BE2C (cell line): ENCODE results near the gene EYA2.

Source experiments
- DNase-seq: peaks from one replicate; pipeline ENCODE4 v3.0.0-alpha.2; 2020
- H3K27me3 ChIP-seq: fragments of 250-450 bp; sonication (Bioruptor Pico); 2 replicates; pipeline ENCODE4 v1.5.1; 2020; ENCODE audit warnings: mild to moderate bottlenecking
- H3K36me3 ChIP-seq: fragments of 250-450 bp; sonication (Bioruptor Pico); 2 replicates; pipeline ENCODE4 v1.5.1; 2020; ENCODE audit warnings: mild to moderate bottlenecking
- H3K4me1 ChIP-seq: fragments of 250-450 bp; sonication (Bioruptor Pico); 2 replicates; pipeline ENCODE4 v1.5.1; 2020
- H3K4me3 ChIP-seq: 2 replicates; pipeline ENCODE4 v1.5.1; 2011; ENCODE audit warnings: low read depth, low read length
- H3K9me3 ChIP-seq: fragments of 250-450 bp; sonication (Bioruptor Pico); 2 replicates; pipeline ENCODE4 v1.5.1; 2020
- CTCF ChIP-seq: IDR thresholded peaks from 2 replicates; pipeline ENCODE4 v1.5.1; 2012; ENCODE audit warnings: mild to moderate bottlenecking, low read depth, low read length

Gene EYA2

GRCh38 chr20:47008842-47009518 is 114.3 kb downstream of the EYA2 start:
- no peaks in the 10 kb centered on the region for H3K36me3 ChIP-seq
- H3K4me1 ChIP-seq: no peaks in the 10 kb centered on the region
- H3K9me3 ChIP-seq: no peaks in the 10 kb centered on the region
- no peak for TF ChIP-seq CTCF
- DNase-seq: no peak
- no peaks in the 10 kb centered on the region for H3K27me3 ChIP-seq
- no peak overlapping the region for H3K4me3 ChIP-seq

- no peak for DNase-seq
- Histone ChIP-seq H3K9me3 (no peaks in the 10 kb centered on the region), H3K4me3 (no peak overlapping the region), H3K4me1 (no peaks in the 10 kb centered on the region), H3K27me3 (no peaks in the 10 kb centered on the region), H3K36me3 (no peaks in the 10 kb centered on the region)
- TF ChIP-seq CTCF: no peak
Observed at GRCh38 chr20:47009784-47010183, 115.1 kb downstream of the EYA2 start.

- Histone ChIP-seq H3K9me3 (no peaks in the 10 kb centered on the region; the same call in 1 of the 2 replicates), H3K4me1 (no peaks in the 10 kb centered on the region), H3K36me3 (no peaks in the 10 kb centered on the region), H3K4me3 (no peak overlapping the region), H3K27me3 (no peaks in the 10 kb centered on the region)
- DNase-seq: no peak
- TF ChIP-seq CTCF: no peak
Observed at GRCh38 chr20:47011984-47012383, 117.3 kb downstream of the EYA2 start.

- DNase-seq: no peak
- no peak for TF ChIP-seq CTCF
- Histone ChIP-seq H3K4me3 (no peak overlapping the region), H3K36me3 (no peaks in the 10 kb centered on the region), H3K9me3 (no peaks in the 10 kb centered on the region; the same call in 1 of the 2 replicates), H3K27me3 (no peaks in the 10 kb centered on the region), H3K4me1 (no peaks in the 10 kb centered on the region)
Observed at GRCh38 chr20:47013606-47014005, 119.0 kb downstream of the EYA2 start.

- no peaks in the 10 kb centered on the region; the same call in 1 of the 2 replicates for H3K9me3 ChIP-seq
- no peaks in the 10 kb centered on the region for H3K4me1 ChIP-seq
- H3K36me3 ChIP-seq: no peaks in the 10 kb centered on the region
- DNase-seq: no peak
- TF ChIP-seq CTCF: no peak
- no peaks in the 10 kb centered on the region; the same call in 1 of the 2 replicates for H3K27me3 ChIP-seq
- H3K4me3 ChIP-seq: no peak overlapping the region
Observed at GRCh38 chr20:47016068-47016664, 121.5 kb downstream of the EYA2 start.

GRCh38 chr20:47018381-47018780 is 123.7 kb downstream of the EYA2 start:
- Histone ChIP-seq H3K27me3 (peaks cover 11% of the 10 kb centered on the region), H3K4me3 (no peak overlapping the region), H3K4me1 (no peaks in the 10 kb centered on the region), H3K36me3 (no peaks in the 10 kb centered on the region), H3K9me3 (no peaks in the 10 kb centered on the region; the same call in 1 of the 2 replicates)
- DNase-seq: no peak
- no peak for TF ChIP-seq CTCF
